Esophagus muscularis mucosa (tissue), 4 donors: ENCODE results near the gene CEACAM16. TPM values are rescaled to one million over a fixed set of nuclear protein-coding genes. Genes with fewer than 3 reads are reported as not detected.

Source experiments
- DNase-seq: peaks from one replicate; pipeline ENCODE4 v3.0.0-alpha.2; 2017; ENCODE audit errors: extremely low spot score
- H3K27ac ChIP-seq, 4 donors: fragments of 200-600 bp; sonication (generic); replicated peaks in 1 of 4; 1 replicate in 3 of 4; 2 replicates in 1 of 4; pipeline ENCODE4 v1.5.1; 2016 to 2019; ENCODE audit warnings: mild to moderate bottlenecking in 1 of 4
- H3K27me3 ChIP-seq, 4 donors: fragments of 200-600 bp; sonication (generic); one replicate each; pipeline versions ENCODE4 v1.5.1 to v1.6.0; 2016 to 2019
- H3K36me3 ChIP-seq, 4 donors: fragments of 200-600 bp; sonication (generic); one replicate each; pipeline ENCODE4 v1.5.1; 2016 to 2019
- H3K4me1 ChIP-seq, 4 donors: fragments of 200-600 bp; sonication (generic); one replicate each; pipeline ENCODE4 v1.5.1; 2016 to 2019
- H3K4me3 ChIP-seq, 4 donors: fragments of 200-600 bp; sonication (generic); 1 replicate in 2 of 4; 2 replicates in 2 of 4; pipeline ENCODE4 v1.5.1; 2016 to 2019; ENCODE audit warnings: mild to moderate bottlenecking in 4 of 4, moderate library complexity in 1 of 4
- H3K9me3 ChIP-seq, 4 donors: fragments of 200-600 bp; sonication (generic); 1 replicate in 3 of 4; 2 replicates in 1 of 4; pipeline ENCODE4 v1.5.1; 2016 to 2019
- EP300 ChIP-seq: sonication (generic); formaldehyde crosslinking; IDR thresholded peaks from one replicate; pipeline ENCODE4 v1.6.1; 2017; ENCODE audit warnings: antibody characterized with exemption
- POLR2A ChIP-seq: fragments of 450-650 bp; IDR thresholded peaks from one replicate; pipeline ENCODE4 v1.6.1; 2017; ENCODE audit warnings: antibody characterized with exemption, moderate library complexity, mild to moderate bottlenecking, low read depth
- POLR2AphosphoS5 ChIP-seq, 2 donors: sonication (generic); formaldehyde crosslinking; IDR thresholded peaks; one replicate each; pipeline ENCODE4 v1.6.1; 2017; ENCODE audit warnings: antibody characterized with exemption in 2 of 2
- WGBS: methylation state at CpG from one replicate; pipeline ENCODE4 v1.1.5; 2018; 5-methylcytosine and 5-hydroxymethylcytosine counted together
- intact Hi-C: fragments of 100-400 bp; cut with DNase I; formaldehyde crosslinking; loops from one replicate; pipeline ENCODE4 v1.15.1; 2023
- total RNA-seq, 4 donors: library from RNA; depleted of rRNA; stranded (reverse); fragments of >200 nt; gene quantifications; one replicate each; pipeline versions ENCODE4 v1.1.0 to v1.2.1, GENCODE V29; 2016
- TF ChIP-seq, protein P1 (sequence below), 3 experiments: fragments of 200-600 bp in 2 of 3; fragments of 450-650 bp in 1 of 3; sonication (generic) in 2 of 3; IDR thresholded peaks; one replicate each; pipeline ENCODE4 v1.5.1; 2017 to 2019; ENCODE audit warnings: antibody characterized with exemption in 3 of 3, mild to moderate bottlenecking in 2 of 3, moderate library complexity in 1 of 3

CEACAM16 gene
- total RNA-seq, 4 donors from 2014 or later: not detected

DNA sequence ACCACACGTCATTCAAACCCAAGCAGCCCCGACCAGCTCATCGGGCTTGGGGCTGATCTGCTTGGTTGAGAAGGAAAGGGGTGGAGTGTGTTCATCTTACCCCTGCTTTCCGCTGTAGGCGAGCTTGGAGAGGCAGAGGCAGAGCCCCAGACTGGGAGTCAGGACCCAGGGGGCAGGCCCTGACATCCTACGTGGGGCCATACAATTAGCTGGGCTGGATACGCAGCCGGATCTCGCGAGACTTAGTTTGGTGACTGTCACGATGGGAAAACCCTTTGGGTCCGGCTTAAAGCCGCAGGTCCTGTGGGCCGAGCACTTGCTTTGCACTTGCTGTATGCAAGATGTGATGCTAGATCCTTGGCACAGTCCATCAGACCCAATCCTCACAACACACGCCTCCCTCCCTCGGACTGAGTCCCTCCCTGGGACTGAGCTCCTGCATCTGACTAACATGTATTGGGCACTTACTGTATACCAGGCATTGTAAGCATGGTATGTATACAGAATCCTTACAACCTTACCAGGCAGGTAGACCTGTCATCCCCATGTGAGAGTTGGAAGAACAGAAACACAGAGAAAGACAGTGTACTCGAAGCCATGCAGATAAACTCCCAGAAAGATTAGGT is 3.7 kb downstream of the CEACAM16 start:
- peaks cover 0 to 14% (median 0%) of the 10 kb centered on the region in 4 donors for H3K27me3 ChIP-seq
- H3K36me3 ChIP-seq: no peaks in the 10 kb centered on the region
- WGBS: 89% methylated on average over 12 of the region's 17 CpGs
- TF ChIP-seq, protein P1, sequence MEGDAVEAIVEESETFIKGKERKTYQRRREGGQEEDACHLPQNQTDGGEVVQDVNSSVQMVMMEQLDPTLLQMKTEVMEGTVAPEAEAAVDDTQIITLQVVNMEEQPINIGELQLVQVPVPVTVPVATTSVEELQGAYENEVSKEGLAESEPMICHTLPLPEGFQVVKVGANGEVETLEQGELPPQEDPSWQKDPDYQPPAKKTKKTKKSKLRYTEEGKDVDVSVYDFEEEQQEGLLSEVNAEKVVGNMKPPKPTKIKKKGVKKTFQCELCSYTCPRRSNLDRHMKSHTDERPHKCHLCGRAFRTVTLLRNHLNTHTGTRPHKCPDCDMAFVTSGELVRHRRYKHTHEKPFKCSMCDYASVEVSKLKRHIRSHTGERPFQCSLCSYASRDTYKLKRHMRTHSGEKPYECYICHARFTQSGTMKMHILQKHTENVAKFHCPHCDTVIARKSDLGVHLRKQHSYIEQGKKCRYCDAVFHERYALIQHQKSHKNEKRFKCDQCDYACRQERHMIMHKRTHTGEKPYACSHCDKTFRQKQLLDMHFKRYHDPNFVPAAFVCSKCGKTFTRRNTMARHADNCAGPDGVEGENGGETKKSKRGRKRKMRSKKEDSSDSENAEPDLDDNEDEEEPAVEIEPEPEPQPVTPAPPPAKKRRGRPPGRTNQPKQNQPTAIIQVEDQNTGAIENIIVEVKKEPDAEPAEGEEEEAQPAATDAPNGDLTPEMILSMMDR (IDR thresholded peaks at IDR 0.05): no peak
- DNase-seq: no peak
- no peaks in the 10 kb centered on the region for H3K4me1 ChIP-seq
- no peak overlapping the region for H3K4me3 ChIP-seq
- no peaks in the 10 kb centered on the region for H3K9me3 ChIP-seq
- intact Hi-C loops: no loop called here
- H3K27ac ChIP-seq: no peak overlapping the region

DNA sequence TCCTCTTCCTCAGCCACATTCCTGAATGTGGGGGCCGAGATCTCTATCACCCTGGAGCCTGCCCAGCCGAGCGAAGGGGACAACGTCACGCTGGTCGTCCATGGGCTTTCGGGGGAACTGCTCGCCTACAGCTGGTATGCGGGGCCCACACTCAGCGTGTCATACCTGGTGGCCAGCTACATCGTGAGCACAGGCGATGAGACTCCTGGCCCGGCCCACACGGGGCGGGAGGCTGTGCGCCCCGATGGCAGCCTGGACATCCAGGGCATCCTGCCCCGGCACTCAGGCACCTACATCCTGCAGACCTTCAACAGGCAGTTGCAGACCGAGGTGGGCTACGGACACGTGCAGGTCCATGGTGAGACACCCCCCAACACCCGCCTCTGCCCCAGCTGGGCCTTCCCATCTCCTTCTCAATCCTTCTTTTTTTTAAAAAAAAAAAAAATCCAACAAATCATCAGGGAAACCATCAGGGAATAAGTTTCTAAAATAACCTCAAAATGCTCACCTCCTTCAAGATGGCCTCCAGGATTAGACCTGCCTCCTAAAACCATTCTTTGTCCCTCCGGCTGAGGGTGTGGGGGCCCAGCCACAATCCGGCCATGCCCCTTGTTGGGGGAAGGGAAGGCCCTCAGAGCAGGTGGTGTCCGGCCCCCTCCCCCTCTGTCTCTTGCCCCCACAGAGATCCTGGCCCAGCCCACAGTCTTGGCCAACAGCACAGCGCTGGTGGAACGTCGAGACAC is 4.6 kb downstream of the CEACAM16 start:
- Histone ChIP-seq H3K27me3 (peaks cover 0 to 7% (median 0%) of the 10 kb centered on the region in 4 donors), H3K4me1 (no peaks in the 10 kb centered on the region), H3K4me3 (no peak overlapping the region), H3K36me3 (no peaks in the 10 kb centered on the region), H3K9me3 (no peaks in the 10 kb centered on the region), H3K27ac (no peak overlapping the region)
- no peak for DNase-seq
- TF ChIP-seq EP300: no peak
- TF ChIP-seq POLR2A: no peak
- TF ChIP-seq, protein P1 (IDR thresholded peaks at IDR 0.05): no peak
- no peak for TF ChIP-seq POLR2AphosphoS5 (IDR thresholded peaks at IDR 0.05)
- WGBS: 89% methylated on average over 7 of the region's 28 CpGs
- intact Hi-C loops: no loop called here

DNA sequence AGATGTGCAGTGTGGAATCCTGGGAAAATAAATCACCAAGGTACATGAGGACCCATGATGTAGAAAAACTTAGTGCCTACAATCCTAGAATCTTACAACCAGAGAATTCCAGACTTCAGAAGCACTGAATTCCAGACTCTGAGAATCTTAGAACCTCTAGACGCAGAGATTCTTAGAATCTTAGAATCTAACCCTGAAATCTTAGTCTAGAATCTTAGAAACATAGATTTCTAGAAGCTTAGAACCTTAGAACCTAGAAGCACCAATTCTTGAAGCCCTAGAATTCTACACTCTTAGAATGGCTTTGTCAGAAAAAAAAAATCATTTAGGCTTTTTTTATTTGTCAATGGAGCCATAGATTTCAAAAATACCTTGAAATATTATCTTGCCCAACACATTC is 6.0 kb downstream of the CEACAM16 start:
- intact Hi-C loops: no loop called here

DNA sequence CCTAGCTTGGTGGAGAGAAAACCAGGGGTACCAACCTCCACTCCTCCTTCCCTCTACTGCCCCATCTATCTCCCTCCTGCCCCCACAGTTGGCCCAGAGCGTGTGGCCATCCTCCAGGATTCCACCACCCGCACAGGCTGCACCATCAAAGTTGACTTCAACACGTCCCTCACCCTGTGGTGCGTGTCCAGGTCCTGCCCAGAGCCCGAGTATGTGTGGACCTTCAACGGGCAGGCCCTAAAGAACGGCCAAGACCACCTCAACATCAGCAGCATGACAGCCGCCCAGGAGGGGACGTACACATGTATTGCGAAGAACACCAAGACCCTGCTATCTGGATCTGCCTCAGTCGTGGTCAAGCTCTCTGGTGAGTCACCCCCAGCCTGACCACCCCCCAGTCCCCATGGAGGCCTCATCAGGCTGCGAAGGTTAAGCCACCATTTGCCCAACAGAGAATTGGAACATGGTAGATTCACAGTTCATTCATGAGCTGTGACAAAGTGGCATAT is 6.6 kb downstream of the CEACAM16 start:
- Histone ChIP-seq H3K27me3 (no peaks in the 10 kb centered on the region), H3K36me3 (no peaks in the 10 kb centered on the region), H3K4me1 (no peaks in the 10 kb centered on the region), H3K9me3 (no peaks in the 10 kb centered on the region), H3K27ac (no peak overlapping the region), H3K4me3 (no peak overlapping the region)
- WGBS: 92% methylated on average over 11 of the region's 12 CpGs
- DNase-seq: no peak
- intact Hi-C loops: no loop called here
- TF ChIP-seq EP300: no peak
- no peak for TF ChIP-seq POLR2AphosphoS5 (IDR thresholded peaks at IDR 0.05)
- TF ChIP-seq, protein P1 (IDR thresholded peaks at IDR 0.05): no peak
- TF ChIP-seq POLR2A: no peak

More for the DNA sequence above, 6.0 kb downstream of the CEACAM16 start:
- TF ChIP-seq POLR2AphosphoS5 (IDR thresholded peaks at IDR 0.05) (no peak), EP300 (no peak), POLR2A (no peak)
- TF ChIP-seq, protein P1 (IDR thresholded peaks at IDR 0.05): no peak
- H3K36me3 ChIP-seq: no peaks in the 10 kb centered on the region
- no peaks in the 10 kb centered on the region for H3K9me3 ChIP-seq
- no peak overlapping the region for H3K4me3 ChIP-seq
- no peaks in the 10 kb centered on the region for H3K4me1 ChIP-seq
- no peak for DNase-seq
- 100% methylated on average over 1 of the region's 1 CpG for WGBS
- no peak overlapping the region for H3K27ac ChIP-seq
- H3K27me3 ChIP-seq: no peaks in the 10 kb centered on the region
